Measurements from ENCODE around the gene GLCCI1. TPM values are rescaled to one million over a fixed set of nuclear protein-coding genes. Genes with fewer than 3 reads are reported as not detected.
A peak's percentile ranks its signal among the peaks of the same experiment; 100 is the strongest.

Gene GLCCI1
- total and polyA plus RNA-seq, 2 of the 13 experiments (the other 11 are each of a cell fraction or from before 2014, with no cell fraction given) = 1.3 to 1.7 TPM

DNA sequence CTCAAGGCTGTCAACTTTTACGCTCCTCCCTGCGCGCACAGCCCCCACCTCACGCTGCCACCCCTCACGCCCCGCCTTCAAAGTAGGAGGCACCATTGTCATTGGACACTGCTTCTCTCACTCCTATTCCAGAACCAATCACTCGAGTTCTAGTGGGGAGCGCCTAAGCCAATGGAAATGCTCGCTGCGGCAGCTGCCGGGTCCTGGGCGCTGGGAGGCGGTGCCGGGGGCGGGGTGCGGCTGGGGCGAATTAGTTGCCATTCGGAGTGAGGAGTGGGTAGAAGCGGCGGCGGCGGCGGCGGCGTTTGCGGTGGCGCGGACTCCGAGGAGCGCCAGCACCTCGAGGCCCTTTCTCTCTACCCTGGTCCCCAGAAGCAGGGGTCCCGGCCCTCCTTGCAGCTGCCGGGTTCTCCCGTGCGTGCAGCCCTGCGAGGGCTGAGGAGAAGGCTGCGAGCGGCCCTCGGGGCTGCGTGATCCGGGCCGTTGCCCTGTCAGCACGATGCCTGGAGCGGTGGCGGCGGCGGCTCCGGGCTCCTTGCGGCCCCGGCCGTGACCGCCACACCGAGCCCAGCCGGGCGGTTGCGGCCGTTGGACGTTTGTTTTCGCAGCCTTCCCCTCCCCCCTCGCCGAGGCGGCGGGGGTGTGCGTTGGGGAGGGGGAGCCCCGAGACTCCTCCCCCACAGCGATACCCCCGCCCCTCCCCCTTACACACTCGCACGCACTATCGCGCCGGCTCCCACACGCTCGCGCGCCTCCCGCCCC is at the start of gene GLCCI1 (continued):
- TF ChIP-seq IRF9 (CRISPR knock-in tag; IDR thresholded peaks at IDR 0.05; ENCODE audit: borderline replicate concordance) = peak; percentile 33; the same call in 1 of the 2 replicates
- 0 out of 2 replicates have a peak, but pooled peaks have one; percentile 47 for TF ChIP-seq ARNTL (CRISPR knock-in tag; IDR thresholded peaks at IDR 0.05)
- peak; percentile 54; the same call in 1 of the 2 replicates for TF ChIP-seq NRL (CRISPR knock-in tag; IDR thresholded peaks at IDR 0.05; ENCODE audit: borderline replicate concordance)
- TF ChIP-seq SP5 (CRISPR knock-in tag; IDR thresholded peaks at IDR 0.05; ENCODE audit: borderline replicate concordance, low read depth) = peak; percentile 69; the same call in 1 of the 2 replicates
- no peak for TF ChIP-seq ZFYVE20 (CRISPR knock-in tag; IDR thresholded peaks at IDR 0.05; ENCODE audit: borderline replicate concordance, low read depth)
- no peak for TF ChIP-seq ZNF496 (CRISPR knock-in tag; IDR thresholded peaks at IDR 0.05; ENCODE audit: insufficient replicate concordance)
- no peak for TF ChIP-seq NONO (IDR thresholded peaks at IDR 0.05)
- TF ChIP-seq NONO (CRISPR knock-in tag; conservative IDR thresholded peaks at IDR 0.05) = 0 out of 2 replicates have a peak, but pooled peaks have one; percentile 41
- peak; percentile 48; the same call in 1 of the 2 replicates for TF ChIP-seq ZNF768 (CRISPR knock-in tag; IDR thresholded peaks at IDR 0.05)
- TF ChIP-seq, protein P1, sequence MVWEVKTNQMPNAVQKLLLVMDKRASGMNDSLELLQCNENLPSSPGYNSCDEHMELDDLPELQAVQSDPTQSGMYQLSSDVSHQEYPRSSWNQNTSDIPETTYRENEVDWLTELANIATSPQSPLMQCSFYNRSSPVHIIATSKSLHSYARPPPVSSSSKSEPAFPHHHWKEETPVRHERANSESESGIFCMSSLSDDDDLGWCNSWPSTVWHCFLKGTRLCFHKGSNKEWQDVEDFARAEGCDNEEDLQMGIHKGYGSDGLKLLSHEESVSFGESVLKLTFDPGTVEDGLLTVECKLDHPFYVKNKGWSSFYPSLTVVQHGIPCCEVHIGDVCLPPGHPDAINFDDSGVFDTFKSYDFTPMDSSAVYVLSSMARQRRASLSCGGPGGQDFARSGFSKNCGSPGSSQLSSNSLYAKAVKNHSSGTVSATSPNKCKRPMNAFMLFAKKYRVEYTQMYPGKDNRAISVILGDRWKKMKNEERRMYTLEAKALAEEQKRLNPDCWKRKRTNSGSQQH (CRISPR knock-in tag; IDR thresholded peaks at IDR 0.05; ENCODE audit: low read depth) = no peak
- no peak for TF ChIP-seq ZNF468 (CRISPR knock-in tag; IDR thresholded peaks at IDR 0.05)
- peak; percentile 44 to 63; a peak in 2 of 4 replicates for TF ChIP-seq POLR2A (IDR thresholded peaks at IDR 0.05; ENCODE audit: insufficient read depth in 1 of 2, low read depth in 2 of 2, low read length in 2 of 2)
- TF ChIP-seq ZNF550 (CRISPR knock-in tag; IDR thresholded peaks at IDR 0.05; ENCODE audit: borderline replicate concordance) = no peak
- TF ChIP-seq ZC3H13 (CRISPR knock-in tag; IDR thresholded peaks at IDR 0.05) = no peak
- TF ChIP-seq ZNF614 (CRISPR knock-in tag; IDR thresholded peaks at IDR 0.05; ENCODE audit: borderline replicate concordance) = peak; percentile 59; the same call in 1 of the 2 replicates
- peak; percentile 43; the same call in 1 of the 2 replicates for TF ChIP-seq IRF2 (CRISPR knock-in tag; IDR thresholded peaks at IDR 0.05)
- TF ChIP-seq BCL6 (CRISPR knock-in tag; IDR thresholded peaks at IDR 0.05) = peak; percentile 8; the same call in 1 of the 2 replicates
- 0 out of 2 replicates have a peak, but pooled peaks have one; percentile 57 for TF ChIP-seq NR1H2 (CRISPR knock-in tag; IDR thresholded peaks at IDR 0.05; ENCODE audit: borderline replicate concordance, low read depth)
- peak; percentile 61 for TF ChIP-seq ZFP37 (CRISPR knock-in tag; IDR thresholded peaks at IDR 0.05; ENCODE audit: borderline replicate concordance)
- no peak for TF ChIP-seq ZNF720 (CRISPR knock-in tag; IDR thresholded peaks at IDR 0.05)
- TF ChIP-seq ZNF350 (CRISPR knock-in tag; IDR thresholded peaks at IDR 0.05; ENCODE audit: borderline replicate concordance, low read depth) = peak; percentile 32; the same call in 1 of the 2 replicates
- TF ChIP-seq ZNF282 (IDR thresholded peaks at IDR 0.05; ENCODE audit: partially characterized antibody) = no peak
- TF ChIP-seq DMAP1 (CRISPR knock-in tag; IDR thresholded peaks at IDR 0.05) = peak; percentile 49; the same call in 1 of the 2 replicates
- peak; percentile 40; the same call in 1 of the 2 replicates for TF ChIP-seq MIXL1 (CRISPR knock-in tag; IDR thresholded peaks at IDR 0.05)
- no peak for TF ChIP-seq ZNF260 (CRISPR knock-in tag; IDR thresholded peaks at IDR 0.05; ENCODE audit: borderline replicate concordance, low read depth)
- peak; percentile 65 for TF ChIP-seq ZNF782 (CRISPR knock-in tag; IDR thresholded peaks at IDR 0.05; ENCODE audit: borderline replicate concordance)
